Endodermal cell (in vitro differentiated cells): ENCODE measurements around the gene CDAN1. TPM values are rescaled to one million over a fixed set of nuclear protein-coding genes. Genes with fewer than 3 reads are reported as not detected.
A peak's percentile ranks its signal among the peaks of the same experiment; 100 is the strongest.

ENCODE experiments used
- DNase-seq: peaks from one replicate; pipeline ENCODE4 v3.0.0-alpha.2; 2017
- H3K27ac ChIP-seq: 2 replicates; pipeline ENCODE4 v1.5.1; 2013; ENCODE audit warnings: mild to moderate bottlenecking, low read depth, low read length, moderate library complexity
- H3K27me3 ChIP-seq: 2 replicates; pipeline ENCODE4 v1.6.1; 2013; ENCODE audit warnings: mild to moderate bottlenecking, low read length, moderate library complexity; ENCODE audit not compliant: insufficient read depth, control insufficient read depth, poor library complexity, severe bottlenecking
- H3K36me3 ChIP-seq: 2 replicates; pipeline ENCODE4 v1.7.0; 2013; ENCODE audit warnings: mild to moderate bottlenecking, low read length, moderate library complexity; ENCODE audit not compliant: control insufficient read depth, insufficient read depth
- H3K4me1 ChIP-seq: one replicate; pipeline ENCODE4 v1.7.0; 2013; ENCODE audit warnings: low read length; ENCODE audit not compliant: control insufficient read depth, insufficient read depth
- H3K4me3 ChIP-seq: 2 replicates; pipeline ENCODE4 v1.5.1; 2013; ENCODE audit warnings: mild to moderate bottlenecking, low read length, moderate library complexity
- H3K9ac ChIP-seq: 2 replicates; pipeline ENCODE4 v1.6.1; 2013; ENCODE audit warnings: mild to moderate bottlenecking, low read length, moderate library complexity; ENCODE audit not compliant: poor library complexity, severe bottlenecking; ENCODE audit errors: extremely low read depth
- H3K9me3 ChIP-seq: 2 replicates; pipeline ENCODE4 v1.6.1; 2013; ENCODE audit warnings: mild to moderate bottlenecking, low read length, moderate library complexity; ENCODE audit not compliant: control insufficient read depth
- H3K27ac Mint-ChIP-seq: 2 replicates; pipeline ENCODE4 v1.8.0; 2020; ENCODE audit warnings: mixed read lengths
- H3K27me3 Mint-ChIP-seq: 2 replicates; pipeline ENCODE4 v1.8.0; 2021; ENCODE audit warnings: mild to moderate bottlenecking, mixed read lengths; ENCODE audit not compliant: insufficient read depth
- H3K36me3 Mint-ChIP-seq: 2 replicates; pipeline ENCODE4 v1.8.0; 2020; ENCODE audit warnings: low read depth, mixed read lengths
- H3K4me1 Mint-ChIP-seq: 2 replicates; pipeline ENCODE4 v1.8.0; 2020; ENCODE audit warnings: mixed read lengths
- H3K4me3 Mint-ChIP-seq: 2 replicates; pipeline ENCODE4 v1.8.0; 2020; ENCODE audit warnings: mild to moderate bottlenecking, moderate library complexity, mixed read lengths
- H3K9me3 Mint-ChIP-seq: 2 replicates; pipeline ENCODE4 v1.8.0; 2020; ENCODE audit warnings: mild to moderate bottlenecking, mixed read lengths
- WGBS, 2 experiments: methylation state at CpG; one replicate each; pipeline versions ENCODE4 v1.1.5 to v1.1.7; 2013; ENCODE audit warnings: missing lambda C conversion rate in 2 of 2, mixed read lengths in 1 of 2; ENCODE audit not compliant: insufficient coverage in 1 of 2, insufficient read length in 1 of 2; 5-methylcytosine and 5-hydroxymethylcytosine counted together
- total RNA-seq, 2 donors: library from RNA; stranded (reverse); fragmentation: NEBNext Ultra II Directional in 1 of 2; extraction: Animal tissue kit (Norgen Biotek cat#: 25700) in 1 of 2; gene quantifications; 2 replicates in 1 of 2; 3 replicates in 1 of 2; pipeline ENCODE4 v1.2.1, GENCODE V29; 2021
- TF ChIP-seq, protein P1 (sequence below): fragments of 200-600 bp; sonication (generic); conservative IDR thresholded peaks from 2 replicates; pipeline ENCODE4 v1.5.0; 2021; ENCODE audit warnings: antibody characterized with exemption, mild to moderate bottlenecking

CDAN1 gene
- total RNA-seq, 2 donors from 2014 or later: 26.5 to 38.2 TPM

- Histone ChIP-seq H3K9ac (no peak overlapping the region), H3K36me3 (peaks cover 45% of the 10 kb centered on the region), H3K9me3 (no peaks in the 10 kb centered on the region), H3K27ac (no peak overlapping the region), H3K4me1 (peaks cover 4% of the 10 kb centered on the region), H3K4me3 (peak overlapping the region; percentile 84), H3K27me3 (no peaks in the 10 kb centered on the region)
- peak; percentile 56 for DNase-seq
- Mint-ChIP-seq H3K27me3 (no peaks in the 10 kb centered on the region), H3K27ac (no peak overlapping the region), H3K36me3 (peaks cover 38% of the 10 kb centered on the region), H3K9me3 (no peaks in the 10 kb centered on the region), H3K4me3 (peak overlapping the region; percentile 68), H3K4me1 (peaks cover 6% of the 10 kb centered on the region)
- TF ChIP-seq, protein P1, sequence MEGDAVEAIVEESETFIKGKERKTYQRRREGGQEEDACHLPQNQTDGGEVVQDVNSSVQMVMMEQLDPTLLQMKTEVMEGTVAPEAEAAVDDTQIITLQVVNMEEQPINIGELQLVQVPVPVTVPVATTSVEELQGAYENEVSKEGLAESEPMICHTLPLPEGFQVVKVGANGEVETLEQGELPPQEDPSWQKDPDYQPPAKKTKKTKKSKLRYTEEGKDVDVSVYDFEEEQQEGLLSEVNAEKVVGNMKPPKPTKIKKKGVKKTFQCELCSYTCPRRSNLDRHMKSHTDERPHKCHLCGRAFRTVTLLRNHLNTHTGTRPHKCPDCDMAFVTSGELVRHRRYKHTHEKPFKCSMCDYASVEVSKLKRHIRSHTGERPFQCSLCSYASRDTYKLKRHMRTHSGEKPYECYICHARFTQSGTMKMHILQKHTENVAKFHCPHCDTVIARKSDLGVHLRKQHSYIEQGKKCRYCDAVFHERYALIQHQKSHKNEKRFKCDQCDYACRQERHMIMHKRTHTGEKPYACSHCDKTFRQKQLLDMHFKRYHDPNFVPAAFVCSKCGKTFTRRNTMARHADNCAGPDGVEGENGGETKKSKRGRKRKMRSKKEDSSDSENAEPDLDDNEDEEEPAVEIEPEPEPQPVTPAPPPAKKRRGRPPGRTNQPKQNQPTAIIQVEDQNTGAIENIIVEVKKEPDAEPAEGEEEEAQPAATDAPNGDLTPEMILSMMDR: no peak
- WGBS, 2 experiments: 88 to 93% methylated on average over 10 to 19 of the region's 19 CpGs
Observed at GRCh38 chr15:42735382-42736165, 1.4 kb downstream of the CDAN1 start.

DNA sequence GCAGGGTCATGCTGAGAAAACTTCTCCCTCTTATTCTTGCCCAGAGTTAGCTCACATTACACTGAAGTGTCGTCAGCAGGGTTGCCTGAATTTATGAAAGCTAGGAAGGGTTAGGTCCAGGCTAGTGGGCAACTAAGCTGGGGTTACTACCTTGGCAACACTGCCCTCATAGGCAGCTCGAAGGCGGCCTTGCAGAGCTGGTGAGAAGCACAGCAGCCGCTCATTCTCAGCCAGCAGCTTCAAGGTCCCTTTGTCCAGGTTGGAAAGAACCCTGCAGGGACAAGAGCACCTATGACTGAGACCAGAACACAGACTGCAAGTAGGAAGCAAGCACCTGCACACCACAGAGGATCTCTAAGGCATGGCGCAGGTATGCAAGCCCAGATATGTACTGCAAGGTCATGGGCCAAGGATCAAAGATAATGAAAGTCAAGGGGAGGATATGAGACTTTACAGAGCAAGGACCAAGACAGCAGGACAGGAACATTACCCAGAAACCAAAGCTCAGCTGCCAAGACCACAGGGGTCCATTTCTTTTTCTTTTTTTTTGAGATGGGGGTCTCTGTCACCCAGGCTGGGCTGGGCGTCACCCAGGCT lies 2.8 kb downstream of the CDAN1 start:
- Mint-ChIP-seq H3K9me3 (no peaks in the 10 kb centered on the region), H3K27ac (no peak overlapping the region), H3K4me3 (no peak overlapping the region), H3K4me1 (peaks cover 6% of the 10 kb centered on the region), H3K27me3 (no peaks in the 10 kb centered on the region), H3K36me3 (peaks cover 49% of the 10 kb centered on the region)
- no peak for DNase-seq
- 94 to 96% methylated on average over 4 to 6 of the region's 6 CpGs for WGBS, 2 experiments
- peaks cover 4% of the 10 kb centered on the region for H3K4me1 ChIP-seq
- H3K36me3 ChIP-seq: peaks cover 52% of the 10 kb centered on the region
- no peak overlapping the region for H3K9ac ChIP-seq
- H3K27me3 ChIP-seq: no peaks in the 10 kb centered on the region
- no peak overlapping the region for H3K27ac ChIP-seq
- no peaks in the 10 kb centered on the region for H3K9me3 ChIP-seq
- TF ChIP-seq, protein P1: no peak
- H3K4me3 ChIP-seq: no peak overlapping the region

DNA sequence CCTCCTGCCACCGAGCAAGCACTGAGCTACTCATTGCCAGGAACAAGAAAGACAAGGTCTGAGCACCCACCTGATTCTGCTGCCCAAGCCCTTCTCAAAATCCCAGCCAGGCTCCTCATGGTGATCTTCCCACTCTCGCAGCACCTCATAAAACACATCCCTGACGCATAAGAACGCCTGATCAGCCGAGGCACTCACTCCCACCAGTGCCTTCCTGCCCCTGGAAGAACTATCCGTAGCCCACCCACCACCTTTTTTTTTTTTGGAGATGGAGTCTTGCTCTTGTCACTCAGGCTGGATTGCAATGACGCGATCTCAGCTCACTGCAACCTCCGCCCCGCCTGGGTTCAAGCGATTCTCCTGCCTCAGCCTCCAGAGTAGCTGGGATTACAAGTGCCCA lies 3.9 kb downstream of the CDAN1 start:
- 60 to 96% methylated on average over 1 to 11 of the region's 11 CpGs for WGBS, 2 experiments
- no peak overlapping the region for H3K27ac Mint-ChIP-seq
- H3K9me3 Mint-ChIP-seq: no peaks in the 10 kb centered on the region
- TF ChIP-seq, protein P1: no peak
- H3K36me3 ChIP-seq: peaks cover 52% of the 10 kb centered on the region
- peaks cover 56% of the 10 kb centered on the region for H3K36me3 Mint-ChIP-seq
- no peaks in the 10 kb centered on the region for H3K27me3 ChIP-seq
- peaks cover 4% of the 10 kb centered on the region for H3K4me1 ChIP-seq
- no peak for DNase-seq
- no peak overlapping the region for H3K4me3 Mint-ChIP-seq
- H3K9ac ChIP-seq: no peak overlapping the region
- H3K4me3 ChIP-seq: no peak overlapping the region
- peaks cover 6% of the 10 kb centered on the region for H3K4me1 Mint-ChIP-seq
- no peak overlapping the region for H3K27ac ChIP-seq
- no peaks in the 10 kb centered on the region for H3K27me3 Mint-ChIP-seq
- H3K9me3 ChIP-seq: no peaks in the 10 kb centered on the region
